HG02981 (cell line): ENCODE measurements around the gene ZNF638.

Source experiments
- ATAC-seq: cut with Tn5 transposase; IDR thresholded peaks from one replicate; pipeline ENCODE4 v1.9.1; 2021; ENCODE audit warnings: mild to moderate bottlenecking, moderate library complexity; ENCODE audit not compliant: unreplicated experiment

ZNF638 gene

GRCh38 chr2:71467180-71467815, 135.7 kb downstream of the ZNF638 start:
- ATAC-seq = no peak

GRCh38 chr2:71468279-71469015, 136.9 kb downstream of the ZNF638 start:
- ATAC-seq = no peak

GRCh38 chr2:71469403-71470398, 138.1 kb downstream of the ZNF638 start:
- no peak for ATAC-seq

- no peak for ATAC-seq
Measured at GRCh38 chr2:71471276-71471675, 139.7 kb downstream of the ZNF638 start.

- no peak for ATAC-seq
Measured at GRCh38 chr2:71472019-71472418, 140.4 kb downstream of the ZNF638 start.

- ATAC-seq = no peak
Measured at GRCh38 chr2:71473346-71474031, 141.9 kb downstream of the ZNF638 start.

GRCh38 chr2:71474116-71474743, 142.6 kb downstream of the ZNF638 start:
- ATAC-seq = no peak

- no peak for ATAC-seq
Measured at GRCh38 chr2:71474744-71475397, 143.3 kb downstream of the ZNF638 start.

- no peak for ATAC-seq
Measured at GRCh38 chr2:71476495-71476894, 144.9 kb downstream of the ZNF638 start.

GRCh38 chr2:71477231-71477691, 145.7 kb downstream of the ZNF638 start:
- ATAC-seq = no peak

GRCh38 chr2:71478806-71479205, 147.2 kb downstream of the ZNF638 start:
- ATAC-seq = no peak

- ATAC-seq = no peak
Measured at GRCh38 chr2:71479261-71479660, 147.7 kb downstream of the ZNF638 start.

- ATAC-seq = no peak
Measured at GRCh38 chr2:71481111-71481510, 149.5 kb downstream of the ZNF638 start.

- ATAC-seq = no peak
Measured at GRCh38 chr2:71482055-71482454, 150.5 kb downstream of the ZNF638 start.

GRCh38 chr2:71483246-71483645, 151.7 kb downstream of the ZNF638 start:
- ATAC-seq = no peak

- ATAC-seq = no peak
Measured at GRCh38 chr2:71484354-71484753, 152.8 kb downstream of the ZNF638 start.
